Panc1 (cell line): ENCODE measurements around the gene AGBL1.

ENCODE experiments used
- POLR2AphosphoS5 ChIP-seq: IDR thresholded peaks from 2 replicates; pipeline ENCODE4 v1.6.1; 2012; ENCODE audit warnings: mild to moderate bottlenecking, low read depth, low read length, moderate library complexity
- SIN3A ChIP-seq: IDR thresholded peaks from 2 replicates; pipeline ENCODE4 v1.6.1; 2012; ENCODE audit warnings: low read depth, mild to moderate bottlenecking, low read length, moderate library complexity, borderline replicate concordance; ENCODE audit not compliant: insufficient read depth
- TF ChIP-seq, protein P1 (sequence below): fragments of 450-650 bp; IDR thresholded peaks from 2 replicates; pipeline ENCODE4 v1.5.1; 2017; ENCODE audit warnings: mild to moderate bottlenecking
- TF ChIP-seq, protein P2 (sequence below), 2 experiments: IDR thresholded peaks; 2 replicates each; pipeline ENCODE4 v1.6.1; 2011 to 2012; ENCODE audit warnings: low read depth in 2 of 2, control low read depth in 1 of 2, low read length in 1 of 2, mild to moderate bottlenecking in 1 of 2, moderate library complexity in 1 of 2; ENCODE audit not compliant: insufficient read depth in 1 of 2

DNA sequence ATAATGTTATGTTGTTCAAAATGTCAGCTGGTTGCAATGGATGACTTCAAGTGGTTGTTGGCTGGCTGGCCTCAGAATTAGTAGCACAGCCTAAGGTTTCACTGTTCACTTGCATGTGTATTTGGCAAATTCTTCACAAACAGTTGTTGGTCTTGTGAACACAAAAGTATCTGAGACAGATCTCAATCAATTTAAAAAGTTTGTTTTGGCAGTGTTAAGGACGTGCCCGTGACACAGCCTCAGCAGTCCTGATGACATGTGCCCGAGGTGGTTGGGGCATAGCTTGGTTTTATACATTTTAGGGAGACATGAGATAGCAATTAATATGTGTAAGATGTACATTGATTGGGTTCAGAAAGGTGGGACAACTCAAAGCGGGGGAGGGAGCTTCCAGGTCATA is 436.0 kb downstream of the AGBL1 start:
- TF ChIP-seq, protein P1, sequence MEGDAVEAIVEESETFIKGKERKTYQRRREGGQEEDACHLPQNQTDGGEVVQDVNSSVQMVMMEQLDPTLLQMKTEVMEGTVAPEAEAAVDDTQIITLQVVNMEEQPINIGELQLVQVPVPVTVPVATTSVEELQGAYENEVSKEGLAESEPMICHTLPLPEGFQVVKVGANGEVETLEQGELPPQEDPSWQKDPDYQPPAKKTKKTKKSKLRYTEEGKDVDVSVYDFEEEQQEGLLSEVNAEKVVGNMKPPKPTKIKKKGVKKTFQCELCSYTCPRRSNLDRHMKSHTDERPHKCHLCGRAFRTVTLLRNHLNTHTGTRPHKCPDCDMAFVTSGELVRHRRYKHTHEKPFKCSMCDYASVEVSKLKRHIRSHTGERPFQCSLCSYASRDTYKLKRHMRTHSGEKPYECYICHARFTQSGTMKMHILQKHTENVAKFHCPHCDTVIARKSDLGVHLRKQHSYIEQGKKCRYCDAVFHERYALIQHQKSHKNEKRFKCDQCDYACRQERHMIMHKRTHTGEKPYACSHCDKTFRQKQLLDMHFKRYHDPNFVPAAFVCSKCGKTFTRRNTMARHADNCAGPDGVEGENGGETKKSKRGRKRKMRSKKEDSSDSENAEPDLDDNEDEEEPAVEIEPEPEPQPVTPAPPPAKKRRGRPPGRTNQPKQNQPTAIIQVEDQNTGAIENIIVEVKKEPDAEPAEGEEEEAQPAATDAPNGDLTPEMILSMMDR = no peak
- no peak for TF ChIP-seq SIN3A
- TF ChIP-seq POLR2AphosphoS5 = no peak
- TF ChIP-seq, protein P2, sequence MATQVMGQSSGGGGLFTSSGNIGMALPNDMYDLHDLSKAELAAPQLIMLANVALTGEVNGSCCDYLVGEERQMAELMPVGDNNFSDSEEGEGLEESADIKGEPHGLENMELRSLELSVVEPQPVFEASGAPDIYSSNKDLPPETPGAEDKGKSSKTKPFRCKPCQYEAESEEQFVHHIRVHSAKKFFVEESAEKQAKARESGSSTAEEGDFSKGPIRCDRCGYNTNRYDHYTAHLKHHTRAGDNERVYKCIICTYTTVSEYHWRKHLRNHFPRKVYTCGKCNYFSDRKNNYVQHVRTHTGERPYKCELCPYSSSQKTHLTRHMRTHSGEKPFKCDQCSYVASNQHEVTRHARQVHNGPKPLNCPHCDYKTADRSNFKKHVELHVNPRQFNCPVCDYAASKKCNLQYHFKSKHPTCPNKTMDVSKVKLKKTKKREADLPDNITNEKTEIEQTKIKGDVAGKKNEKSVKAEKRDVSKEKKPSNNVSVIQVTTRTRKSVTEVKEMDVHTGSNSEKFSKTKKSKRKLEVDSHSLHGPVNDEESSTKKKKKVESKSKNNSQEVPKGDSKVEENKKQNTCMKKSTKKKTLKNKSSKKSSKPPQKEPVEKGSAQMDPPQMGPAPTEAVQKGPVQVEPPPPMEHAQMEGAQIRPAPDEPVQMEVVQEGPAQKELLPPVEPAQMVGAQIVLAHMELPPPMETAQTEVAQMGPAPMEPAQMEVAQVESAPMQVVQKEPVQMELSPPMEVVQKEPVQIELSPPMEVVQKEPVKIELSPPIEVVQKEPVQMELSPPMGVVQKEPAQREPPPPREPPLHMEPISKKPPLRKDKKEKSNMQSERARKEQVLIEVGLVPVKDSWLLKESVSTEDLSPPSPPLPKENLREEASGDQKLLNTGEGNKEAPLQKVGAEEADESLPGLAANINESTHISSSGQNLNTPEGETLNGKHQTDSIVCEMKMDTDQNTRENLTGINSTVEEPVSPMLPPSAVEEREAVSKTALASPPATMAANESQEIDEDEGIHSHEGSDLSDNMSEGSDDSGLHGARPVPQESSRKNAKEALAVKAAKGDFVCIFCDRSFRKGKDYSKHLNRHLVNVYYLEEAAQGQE (IDR thresholded peaks at IDR 0.05; ENCODE audit: insufficient read depth in 1 of 2, low read depth in 2 of 2, low read length in 1 of 2) = no peak
